SK-N-SH (cell line): Measurements from ENCODE around the gene TJP3. TPM values are rescaled to one million over a fixed set of nuclear protein-coding genes. Genes with fewer than 3 reads are reported as not detected.

ENCODE experiments used
- CTCF ChIA-PET: fragments of 300-600, 350-600 bp; formaldehyde crosslinking; extraction: SDS; loops from one replicate; lab custom pipeline; 2021; lab: Yijun Ruan, JAX
- POLR2A ChIA-PET: fragments of 350-600 bp; sonication (Branson Sonifier 250); formaldehyde crosslinking; extraction: SDS; loops from one replicate; lab custom pipeline; 2020; ENCODE audit warnings: antibody characterized with exemption, inconsistent platforms; lab: Yijun Ruan, JAX
- DNase-seq: peaks from one replicate; pipeline ENCODE4 v3.0.0; 2012
- H2AFZ ChIP-seq: fragments of 200-600 bp; sonication (generic); 2 replicates; pipeline ENCODE4 v1.8.1; 2016; ENCODE audit warnings: antibody characterized with exemption, mild to moderate bottlenecking, low read depth
- H3F3A ChIP-seq: fragments of 200-600 bp; sonication (generic); replicated peaks from 2 replicates; pipeline ENCODE3; 2016; ENCODE audit warnings: antibody characterized with exemption, mild to moderate bottlenecking; ENCODE audit not compliant: insufficient read depth
- H3K27ac ChIP-seq, 2 experiments: fragments of 200-500 bp in 1 of 2; fragments of 200-600 bp in 1 of 2; sonication (Bioruptor generic) in 1 of 2; sonication (generic), shearing (Covaris generic) in 1 of 2; 2 replicates each; pipeline versions ENCODE4 v1.5.1 to v1.6.1; 2014 to 2016; ENCODE audit warnings: low read depth in 2 of 2, inconsistent platforms in 1 of 2, low read length in 1 of 2, mild to moderate bottlenecking in 1 of 2, mixed read lengths in 1 of 2
- H3K27me3 ChIP-seq: fragments of 200-600 bp; sonication (generic), shearing (Covaris generic); 2 replicates; pipeline ENCODE4 v1.6.1; 2016; ENCODE audit warnings: mixed run types; ENCODE audit not compliant: insufficient read depth
- H3K36me3 ChIP-seq, 2 experiments: fragments of 200-500 bp in 1 of 2; fragments of 200-600 bp in 1 of 2; sonication (Bioruptor generic) in 1 of 2; sonication (generic) in 1 of 2; replicated peaks in 1 of 2; 2 replicates each; pipeline versions ENCODE3 to v1.5.1; 2014 to 2016; ENCODE audit warnings: low read length in 1 of 2, mild to moderate bottlenecking in 1 of 2; ENCODE audit not compliant: insufficient read depth in 2 of 2, control insufficient read depth in 1 of 2
- H3K4me1 ChIP-seq, 2 experiments: fragments of 200-500 bp in 1 of 2; fragments of 200-600 bp in 1 of 2; sonication (Bioruptor generic) in 1 of 2; sonication (generic), shearing (Covaris generic) in 1 of 2; 2 replicates each; pipeline versions ENCODE4 v1.5.1 to v1.6.1; 2014 to 2016; ENCODE audit warnings: low read depth in 1 of 2, low read length in 1 of 2, mixed run types in 1 of 2; ENCODE audit not compliant: insufficient read depth in 2 of 2, control insufficient read depth in 1 of 2
- H3K4me2 ChIP-seq: fragments of 200-600 bp; sonication (generic), shearing (Covaris generic); 2 replicates; pipeline ENCODE4 v1.6.1; 2017; ENCODE audit warnings: mixed run types
- H3K4me3 ChIP-seq, 2 experiments: fragments of 200-500 bp in 1 of 2; fragments of 200-600 bp in 1 of 2; sonication (Bioruptor generic) in 1 of 2; sonication (generic), shearing (Covaris generic) in 1 of 2; 2 replicates each; pipeline versions ENCODE4 v1.5.1 to v1.8.1; 2014 to 2016; ENCODE audit warnings: low read depth in 2 of 2, inconsistent platforms in 1 of 2, low read length in 1 of 2, mild to moderate bottlenecking in 1 of 2, mixed read lengths in 1 of 2, moderate library complexity in 1 of 2
- H3K79me2 ChIP-seq: fragments of 200-600 bp; sonication (generic); 2 replicates; pipeline ENCODE4 v1.8.1; 2017; ENCODE audit warnings: mild to moderate bottlenecking; ENCODE audit not compliant: insufficient read depth
- H3K9ac ChIP-seq: fragments of 200-600 bp; sonication (generic); 2 replicates; pipeline ENCODE4 v1.6.1; 2017; ENCODE audit warnings: mixed run types
- H3K9me2 ChIP-seq: fragments of 200-600 bp; sonication (generic); 2 replicates; pipeline ENCODE4 v1.6.1; 2017; ENCODE audit warnings: mixed run types
- H3K9me3 ChIP-seq: fragments of 200-600 bp; sonication (generic); 2 replicates; pipeline ENCODE4 v1.6.1; 2017; ENCODE audit warnings: mixed run types, mild to moderate bottlenecking, moderate library complexity
- H4K20me1 ChIP-seq: fragments of 200-600 bp; sonication (generic); 2 replicates; pipeline ENCODE4 v1.6.1; 2017; ENCODE audit warnings: mild to moderate bottlenecking, mixed run types; ENCODE audit not compliant: insufficient read depth
- CHD2 ChIP-seq: fragments of 150-350 bp; IDR thresholded peaks from 2 replicates; pipeline ENCODE4 v1.6.1; 2018; ENCODE audit warnings: low read length; ENCODE audit not compliant: partially characterized antibody
- ELF1 ChIP-seq: IDR thresholded peaks from 2 replicates; pipeline ENCODE4 v1.4.0; 2012
- EP300 ChIP-seq, 2 experiments: IDR thresholded peaks; 2 replicates each; pipeline versions ENCODE4 v1.4.0 to v1.6.1; 2012; ENCODE audit warnings: borderline replicate concordance in 1 of 2, low read depth in 1 of 2, low read length in 1 of 2
- EZH2phosphoT487 ChIP-seq: fragments of 200-600 bp; sonication (generic); IDR thresholded peaks from 2 replicates; pipeline ENCODE4 v1.6.1; 2017; ENCODE audit warnings: low read depth, mixed run types, mild to moderate bottlenecking, antibody characterized with exemption, moderate library complexity, borderline replicate concordance
- FOSL2 ChIP-seq: IDR thresholded peaks from 2 replicates; pipeline ENCODE4 v1.4.0; 2012; ENCODE audit warnings: low read depth, mild to moderate bottlenecking, moderate library complexity, borderline replicate concordance
- FOXJ3 ChIP-seq: sonication (generic); formaldehyde crosslinking; IDR thresholded peaks from 2 replicates; pipeline ENCODE4 v1.5.1; 2020; ENCODE audit warnings: mild to moderate bottlenecking, missing genetic modification reagents
- FOXM1 ChIP-seq: IDR thresholded peaks from 2 replicates; pipeline ENCODE4 v1.4.0; 2012; ENCODE audit warnings: low read depth, mild to moderate bottlenecking
- GABPA ChIP-seq: IDR thresholded peaks from 2 replicates; pipeline ENCODE4 v1.4.0; 2012; ENCODE audit warnings: low read depth, mild to moderate bottlenecking
- JUND ChIP-seq: IDR thresholded peaks from 2 replicates; pipeline ENCODE4 v1.4.0; 2012
- NRF1 ChIP-seq: IDR thresholded peaks from 2 replicates; pipeline ENCODE4 v1.6.1; 2012; ENCODE audit warnings: low read depth, mild to moderate bottlenecking, low read length
- PBX3 ChIP-seq: IDR thresholded peaks from 2 replicates; pipeline ENCODE4; 2012
- RAD21 ChIP-seq: IDR thresholded peaks from 2 replicates; pipeline ENCODE4 v1.6.1; 2012; ENCODE audit warnings: mild to moderate bottlenecking, low read length
- RCOR1 ChIP-seq: fragments of 150-350 bp; IDR thresholded peaks from 2 replicates; pipeline ENCODE4 v1.6.1; 2017; ENCODE audit warnings: antibody characterized with exemption, low read length
- SIN3A ChIP-seq: IDR thresholded peaks from 2 replicates; pipeline ENCODE4 v1.6.1; 2012; ENCODE audit warnings: low read depth, mild to moderate bottlenecking, low read length, moderate library complexity, borderline replicate concordance
- TAF1 ChIP-seq: IDR thresholded peaks from 2 replicates; pipeline ENCODE4 v1.6.1; 2012; ENCODE audit warnings: low read depth, mild to moderate bottlenecking, low read length, moderate library complexity, borderline replicate concordance
- TCF12 ChIP-seq: IDR thresholded peaks from 2 replicates; pipeline ENCODE4 v1.4.0; 2012
- WGBS: methylation state at CpG from one replicate; pipeline ENCODE4 v1.1.6; 2017; ENCODE audit warnings: low lambda C conversion rate; 5-methylcytosine and 5-hydroxymethylcytosine counted together
- polyA plus RNA-seq, 3 experiments: library from polyadenylated mRNA; depleted of rRNA; stranded (reverse); fragments of >200 nt; gene quantifications; 2 replicates each; pipeline ENCODE4 v1.2.3, GENCODE V29; 2012
- TF ChIP-seq, protein P1 (sequence below): fragments of 150-350 bp; IDR thresholded peaks from 2 replicates; pipeline ENCODE4 v1.6.1; 2017; ENCODE audit warnings: antibody characterized with exemption, low read length, low read depth, borderline replicate concordance
- TF ChIP-seq, protein P2 (sequence below): fragments of 200-600 bp; sonication (generic); IDR thresholded peaks from 2 replicates; pipeline ENCODE4 v1.6.1; 2017; ENCODE audit warnings: antibody characterized with exemption, mild to moderate bottlenecking, moderate library complexity
- TF ChIP-seq, protein P3 (sequence below): IDR thresholded peaks from 2 replicates; pipeline ENCODE4 v1.4.0; 2012; ENCODE audit warnings: low read depth
- TF ChIP-seq, protein P4 (sequence below): IDR thresholded peaks from 2 replicates; pipeline ENCODE4 v1.6.1; 2012; ENCODE audit warnings: mild to moderate bottlenecking, low read depth, low read length, moderate library complexity

The TJP3 gene
- polyA plus RNA-seq, 1 of the 3 experiments (the other 2 are of a cell fraction) = 0.36 TPM

- Histone ChIP-seq H3K9ac (no peak overlapping the region), H3F3A (no peaks in the 10 kb centered on the region), H3K9me2 (no peaks in the 10 kb centered on the region), H3K4me3 (no peak overlapping the region), H3K9me3 (no peaks in the 10 kb centered on the region), H3K27ac (no peak overlapping the region), H2AFZ (no peak overlapping the region), H3K4me2 (no peak overlapping the region), H3K79me2 (no peaks in the 10 kb centered on the region), H4K20me1 (peaks cover 8% of the 10 kb centered on the region), H3K4me1 (peaks cover 0 to 2% of the 10 kb centered on the region in 2 experiments; a peak in 1 of 4 replicates), H3K36me3 (peaks cover 0 to 6% of the 10 kb centered on the region in 2 experiments), H3K27me3 (no peaks in the 10 kb centered on the region)
- TF ChIP-seq FOSL2 (no peak), RAD21 (no peak), NRF1 (no peak), FOXJ3 (CRISPR knock-in tag) (no peak), GABPA (no peak), JUND (no peak), SIN3A (no peak), TAF1 (no peak), PBX3 (no peak), EZH2phosphoT487 (no peak), ELF1 (no peak), EP300 (IDR thresholded peaks at IDR 0.05; ENCODE audit: borderline replicate concordance in 1 of 2, low read depth in 1 of 2, low read length in 1 of 2) (no peak), CHD2 (no peak), FOXM1 (no peak), TCF12 (no peak), RCOR1 (no peak)
- TF ChIP-seq, protein P1, sequence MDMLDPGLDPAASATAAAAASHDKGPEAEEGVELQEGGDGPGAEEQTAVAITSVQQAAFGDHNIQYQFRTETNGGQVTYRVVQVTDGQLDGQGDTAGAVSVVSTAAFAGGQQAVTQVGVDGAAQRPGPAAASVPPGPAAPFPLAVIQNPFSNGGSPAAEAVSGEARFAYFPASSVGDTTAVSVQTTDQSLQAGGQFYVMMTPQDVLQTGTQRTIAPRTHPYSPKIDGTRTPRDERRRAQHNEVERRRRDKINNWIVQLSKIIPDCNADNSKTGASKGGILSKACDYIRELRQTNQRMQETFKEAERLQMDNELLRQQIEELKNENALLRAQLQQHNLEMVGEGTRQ = no peak
- TF ChIP-seq, protein P2, sequence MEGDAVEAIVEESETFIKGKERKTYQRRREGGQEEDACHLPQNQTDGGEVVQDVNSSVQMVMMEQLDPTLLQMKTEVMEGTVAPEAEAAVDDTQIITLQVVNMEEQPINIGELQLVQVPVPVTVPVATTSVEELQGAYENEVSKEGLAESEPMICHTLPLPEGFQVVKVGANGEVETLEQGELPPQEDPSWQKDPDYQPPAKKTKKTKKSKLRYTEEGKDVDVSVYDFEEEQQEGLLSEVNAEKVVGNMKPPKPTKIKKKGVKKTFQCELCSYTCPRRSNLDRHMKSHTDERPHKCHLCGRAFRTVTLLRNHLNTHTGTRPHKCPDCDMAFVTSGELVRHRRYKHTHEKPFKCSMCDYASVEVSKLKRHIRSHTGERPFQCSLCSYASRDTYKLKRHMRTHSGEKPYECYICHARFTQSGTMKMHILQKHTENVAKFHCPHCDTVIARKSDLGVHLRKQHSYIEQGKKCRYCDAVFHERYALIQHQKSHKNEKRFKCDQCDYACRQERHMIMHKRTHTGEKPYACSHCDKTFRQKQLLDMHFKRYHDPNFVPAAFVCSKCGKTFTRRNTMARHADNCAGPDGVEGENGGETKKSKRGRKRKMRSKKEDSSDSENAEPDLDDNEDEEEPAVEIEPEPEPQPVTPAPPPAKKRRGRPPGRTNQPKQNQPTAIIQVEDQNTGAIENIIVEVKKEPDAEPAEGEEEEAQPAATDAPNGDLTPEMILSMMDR = no peak
- TF ChIP-seq, protein P3, sequence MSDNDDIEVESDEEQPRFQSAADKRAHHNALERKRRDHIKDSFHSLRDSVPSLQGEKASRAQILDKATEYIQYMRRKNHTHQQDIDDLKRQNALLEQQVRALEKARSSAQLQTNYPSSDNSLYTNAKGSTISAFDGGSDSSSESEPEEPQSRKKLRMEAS = no peak
- TF ChIP-seq, protein P4, sequence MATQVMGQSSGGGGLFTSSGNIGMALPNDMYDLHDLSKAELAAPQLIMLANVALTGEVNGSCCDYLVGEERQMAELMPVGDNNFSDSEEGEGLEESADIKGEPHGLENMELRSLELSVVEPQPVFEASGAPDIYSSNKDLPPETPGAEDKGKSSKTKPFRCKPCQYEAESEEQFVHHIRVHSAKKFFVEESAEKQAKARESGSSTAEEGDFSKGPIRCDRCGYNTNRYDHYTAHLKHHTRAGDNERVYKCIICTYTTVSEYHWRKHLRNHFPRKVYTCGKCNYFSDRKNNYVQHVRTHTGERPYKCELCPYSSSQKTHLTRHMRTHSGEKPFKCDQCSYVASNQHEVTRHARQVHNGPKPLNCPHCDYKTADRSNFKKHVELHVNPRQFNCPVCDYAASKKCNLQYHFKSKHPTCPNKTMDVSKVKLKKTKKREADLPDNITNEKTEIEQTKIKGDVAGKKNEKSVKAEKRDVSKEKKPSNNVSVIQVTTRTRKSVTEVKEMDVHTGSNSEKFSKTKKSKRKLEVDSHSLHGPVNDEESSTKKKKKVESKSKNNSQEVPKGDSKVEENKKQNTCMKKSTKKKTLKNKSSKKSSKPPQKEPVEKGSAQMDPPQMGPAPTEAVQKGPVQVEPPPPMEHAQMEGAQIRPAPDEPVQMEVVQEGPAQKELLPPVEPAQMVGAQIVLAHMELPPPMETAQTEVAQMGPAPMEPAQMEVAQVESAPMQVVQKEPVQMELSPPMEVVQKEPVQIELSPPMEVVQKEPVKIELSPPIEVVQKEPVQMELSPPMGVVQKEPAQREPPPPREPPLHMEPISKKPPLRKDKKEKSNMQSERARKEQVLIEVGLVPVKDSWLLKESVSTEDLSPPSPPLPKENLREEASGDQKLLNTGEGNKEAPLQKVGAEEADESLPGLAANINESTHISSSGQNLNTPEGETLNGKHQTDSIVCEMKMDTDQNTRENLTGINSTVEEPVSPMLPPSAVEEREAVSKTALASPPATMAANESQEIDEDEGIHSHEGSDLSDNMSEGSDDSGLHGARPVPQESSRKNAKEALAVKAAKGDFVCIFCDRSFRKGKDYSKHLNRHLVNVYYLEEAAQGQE = no peak
- ChIA-PET POLR2A (no interaction called here), CTCF (interaction anchor here (0.6 to 4.1 kb wide), 16 partner anchors 13 to 277 kb away, joined by 3 to 39 read pairs (median 7); partner anchors contain the start of genes PIP5K1C and TJP3)
- WGBS = 97% methylated on average over 15 of the region's 18 CpGs
- no peak for DNase-seq
Observed at GRCh38 chr19:3667037-3667638, 41.0 kb upstream of the TJP3 start.
